ENCODE data around the gene FAM120B. TPM values are rescaled to one million over a fixed set of nuclear protein-coding genes. Genes with fewer than 3 reads are reported as not detected.

The FAM120B gene
- total RNA-seq, 3 donors from 2014 or later (not counting 1 experiment from before 2014, with no cell fraction given): 37.8 to 55.6 (median 39.9) TPM

GRCh38 chr6:170423814-170424603, 117.5 kb downstream of the FAM120B start:
- DNase-seq (no peak), ATAC-seq (no peak)
- no peaks in the 10 kb centered on the region for H3K27me3 ChIP-seq (ENCODE audit: control insufficient read depth, insufficient read depth, low read length)
- no peak for TF ChIP-seq CTCF (IDR thresholded peaks at IDR 0.05)
- Mint-ChIP-seq H3K27ac (no peak overlapping the region), H3K9me3 (no peaks in the 10 kb centered on the region), H3K4me3 (no peak overlapping the region), H3K36me3 (no peaks in the 10 kb centered on the region), H3K4me1 (peaks cover 6 to 8% of the 10 kb centered on the region in 2 donors), H3K27me3 (ENCODE audit: low read depth in 2 of 2) (no peaks in the 10 kb centered on the region)
- H3K27ac ChIP-seq (ENCODE audit: low read length): no peak overlapping the region
- H3K36me3 ChIP-seq (ENCODE audit: control insufficient read depth, insufficient read depth, low read length): no peaks in the 10 kb centered on the region
- intact Hi-C loops (cut with micrococcal nuclease): loop anchor here (10.0 kb wide), 1 partner anchor 61 kb away; no protein-coding TSS in a partner anchor
- 84% methylated on average over 19 of the region's 19 CpGs for WGBS (ENCODE audit: insufficient coverage)
- no peak overlapping the region for H3K4me3 ChIP-seq (ENCODE audit: low read length)
- no peaks in the 10 kb centered on the region for H3K4me1 ChIP-seq (ENCODE audit: control insufficient read depth, insufficient read depth, low read length)
- H3K9me3 ChIP-seq (ENCODE audit: control insufficient read depth, insufficient read depth, low read length): no peaks in the 10 kb centered on the region

GRCh38 chr6:170424604-170425126, 118.1 kb downstream of the FAM120B start:
- no peaks in the 10 kb centered on the region for H3K36me3 Mint-ChIP-seq
- 91% methylated on average over 7 of the region's 7 CpGs for WGBS (ENCODE audit: insufficient coverage)
- no peaks in the 10 kb centered on the region for H3K9me3 Mint-ChIP-seq
- Histone ChIP-seq H3K36me3 (ENCODE audit: control insufficient read depth, insufficient read depth, low read length) (no peaks in the 10 kb centered on the region), H3K4me1 (ENCODE audit: control insufficient read depth, insufficient read depth, low read length) (no peaks in the 10 kb centered on the region), H3K9me3 (ENCODE audit: control insufficient read depth, insufficient read depth, low read length) (no peaks in the 10 kb centered on the region), H3K27me3 (ENCODE audit: control insufficient read depth, insufficient read depth, low read length) (no peaks in the 10 kb centered on the region), H3K27ac (ENCODE audit: low read length) (no peak overlapping the region), H3K4me3 (ENCODE audit: low read length) (no peak overlapping the region)
- intact Hi-C loops (cut with micrococcal nuclease): loop anchor here (10.0 kb wide), 1 partner anchor 60 kb away; no protein-coding TSS in a partner anchor
- H3K4me1 Mint-ChIP-seq: peaks cover 5 to 13% of the 10 kb centered on the region in 2 donors
- no peaks in the 10 kb centered on the region for H3K27me3 Mint-ChIP-seq (ENCODE audit: low read depth in 2 of 2)
- H3K4me3 Mint-ChIP-seq: no peak overlapping the region
- no peak for DNase-seq
- ATAC-seq: no peak
- no peak for TF ChIP-seq CTCF (IDR thresholded peaks at IDR 0.05)
- no peak overlapping the region for H3K27ac Mint-ChIP-seq

- H3K27ac Mint-ChIP-seq: no peak overlapping the region
Measured at GRCh38 chr6:170429450-170429849, 122.9 kb downstream of the FAM120B start.

More at GRCh38 chr6:170429450-170429849, 122.9 kb downstream of the FAM120B start:
- Mint-ChIP-seq H3K4me3 (no peak overlapping the region), H3K4me1 (peaks cover 7 to 16% of the 10 kb centered on the region in 2 donors), H3K36me3 (no peaks in the 10 kb centered on the region), H3K27me3 (ENCODE audit: low read depth in 2 of 2) (no peaks in the 10 kb centered on the region), H3K9me3 (no peaks in the 10 kb centered on the region)
- Histone ChIP-seq H3K4me3 (ENCODE audit: low read length) (no peak overlapping the region), H3K9me3 (ENCODE audit: control insufficient read depth, insufficient read depth, low read length) (no peaks in the 10 kb centered on the region), H3K4me1 (ENCODE audit: control insufficient read depth, insufficient read depth, low read length) (no peaks in the 10 kb centered on the region), H3K27ac (ENCODE audit: low read length) (no peak overlapping the region), H3K36me3 (ENCODE audit: control insufficient read depth, insufficient read depth, low read length) (no peaks in the 10 kb centered on the region), H3K27me3 (ENCODE audit: control insufficient read depth, insufficient read depth, low read length) (no peaks in the 10 kb centered on the region)
- TF ChIP-seq CTCF (IDR thresholded peaks at IDR 0.05): no peak
- 83% methylated on average over 7 of the region's 7 CpGs for WGBS (ENCODE audit: insufficient coverage)
- DNase-seq (no peak), ATAC-seq (no peak)
- intact Hi-C loops (cut with micrococcal nuclease): loop anchor here (10.0 kb wide), 1 partner anchor 55 kb away; no protein-coding TSS in a partner anchor

Data from natural killer cell (primary cell).